ENCODE results near the gene RAD52.

- no peak for TF ChIP-seq CTCF (IDR thresholded peaks at IDR 0.05)
- no peak for TF ChIP-seq POLR2A (IDR thresholded peaks at IDR 0.05)
Measured at GRCh38 chr12:920676-921075, 28.8 kb downstream of the RAD52 start.
